Psoas muscle (tissue), 8 donors: ENCODE data around the gene SMYD3. TPM values are rescaled to one million over a fixed set of nuclear protein-coding genes. Genes with fewer than 3 reads are reported as not detected.

ENCODE experiments used
- ATAC-seq, 4 donors: fragments of 200-7000 bp; cut with Tn5 transposase; one replicate each; pipeline ENCODE4 v1.9.1; 2020; ENCODE audit warnings: moderate library complexity in 3 of 4, mild to moderate bottlenecking in 2 of 4
- DNase-seq, 2 donors: peaks; one replicate each; pipeline ENCODE4 v3.0.0-alpha.2; 2020
- H3K27ac ChIP-seq: fragments of 200-600 bp; one replicate; pipeline ENCODE4 v1.8.0; 2022
- H3K27me3 ChIP-seq, 3 donors: fragments of 200-600 bp in 1 of 3; one replicate each; pipeline versions ENCODE4 v1.6.1 to v1.8.0; 2013 to 2022; ENCODE audit warnings: low read length in 2 of 3, mild to moderate bottlenecking in 2 of 3, moderate library complexity in 1 of 3; ENCODE audit not compliant: insufficient read depth in 3 of 3
- H3K36me3 ChIP-seq, 2 donors: fragments of 200-600 bp in 1 of 2; one replicate each; pipeline versions ENCODE4 v1.6.1 to v1.8.0; 2013 to 2022; ENCODE audit warnings: low read depth in 1 of 2, mild to moderate bottlenecking in 1 of 2, moderate library complexity in 1 of 2; ENCODE audit not compliant: insufficient read depth in 1 of 2
- H3K4me1 ChIP-seq: fragments of 200-600 bp; one replicate; pipeline ENCODE4 v1.8.0; 2022
- H3K4me3 ChIP-seq: fragments of 200-600 bp; one replicate; pipeline ENCODE4 v1.8.0; 2022; ENCODE audit warnings: mild to moderate bottlenecking
- H3K9me3 ChIP-seq: fragments of 200-600 bp; one replicate; pipeline ENCODE4 v1.8.0; 2022
- WGBS, 3 donors: extraction: QIAGEN DNeasy Blood & Tissue Kit; methylation state at CpG; one replicate each; pipeline versions ENCODE4 v1.1.6 to v1.1.7; 2013; 5-methylcytosine and 5-hydroxymethylcytosine counted together
- intact Hi-C, 2 donors: fragments of 100-400 bp; cut with DNase I; formaldehyde crosslinking; loops; one replicate each; pipeline versions ENCODE4 v1.11.0 to v1.14.2; 2022
- polyA plus RNA-seq, 3 donors: library from polyadenylated mRNA; stranded (reverse); fragments of 200-250 nt; gene quantifications; one replicate each; pipeline ENCODE4 v1.2.3, GENCODE V29; 2013
- total RNA-seq, 4 donors: library from RNA; stranded (reverse); fragmentation: NEBNext Ultra II Directional in 2 of 4; extraction: Animal tissue kit (Norgen Biotek cat#: 25700) in 2 of 4; gene quantifications; one replicate each; pipeline versions ENCODE4 v1.2.1 to v1.2.4, GENCODE V29; 2021 to 2023
- TF ChIP-seq, protein P1 (sequence below): fragments of 200-600 bp; IDR thresholded peaks from one replicate; pipeline ENCODE4 v1.8.0; 2022; ENCODE audit warnings: antibody characterized with exemption
- donor health status: healthy with polysubstance abuse.
- donor health status: DM: no; HTN: no; CAD: no; lungs with moderate emphysema.
- donor health status: Bipolar disorder and iron deficiency.
- donor health status: healthy.
- donor health status: DM: yes; HTN: yes; CAD: no.
- donor health status: DM: no; HTN: no; CAD: no.
- donor health status: DM: no; HTN: no; CAD: no.
- donor health status: DM: yes; HTN: yes; CAD: no.

SMYD3 gene
- total and polyA plus RNA-seq, 7 donors, result 2.9 to 6.4 (median 4.9) TPM

DNA sequence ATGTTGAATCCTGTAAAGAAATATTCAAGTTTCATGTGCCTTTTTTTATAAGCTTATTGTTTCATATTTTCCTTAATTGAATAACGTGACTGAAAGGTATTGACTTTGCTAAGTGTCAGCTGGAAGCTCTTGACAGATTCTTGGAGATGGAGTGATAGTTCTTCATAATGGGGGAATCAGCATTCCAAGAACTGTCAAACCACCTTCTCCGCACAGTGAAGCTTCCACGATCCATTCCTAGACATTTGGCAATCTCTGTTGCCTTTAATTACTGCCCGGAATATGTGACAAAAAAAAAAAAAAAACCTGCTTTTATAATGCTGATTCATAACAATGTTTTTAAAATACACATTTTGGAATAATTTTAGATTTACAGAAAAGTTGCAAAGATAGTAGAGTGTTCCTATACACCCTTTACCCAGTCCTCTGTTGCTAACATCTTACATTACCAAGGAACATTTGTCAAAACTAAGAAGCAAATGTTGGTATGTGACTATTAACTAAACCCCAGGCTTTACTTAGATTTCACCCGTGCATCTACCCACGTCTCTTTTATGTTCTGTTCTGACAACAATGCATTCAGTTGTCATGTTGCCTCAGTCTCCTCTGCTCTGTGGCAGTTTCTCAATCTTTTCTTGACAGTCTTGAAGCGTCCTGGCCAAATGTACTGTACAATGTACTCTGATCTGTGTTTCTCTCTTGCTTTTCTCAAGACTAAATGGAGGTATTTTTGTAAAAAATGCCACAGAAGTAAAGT, 674.1 kb downstream of the SMYD3 start:
- H3K27ac ChIP-seq, result no peak overlapping the region
- DNase-seq (no peak), ATAC-seq (no peak)
- H3K4me1 ChIP-seq, result no peaks in the 10 kb centered on the region
- no peak overlapping the region for H3K4me3 ChIP-seq
- intact Hi-C loops, result no loop called here
- TF ChIP-seq, protein P1, sequence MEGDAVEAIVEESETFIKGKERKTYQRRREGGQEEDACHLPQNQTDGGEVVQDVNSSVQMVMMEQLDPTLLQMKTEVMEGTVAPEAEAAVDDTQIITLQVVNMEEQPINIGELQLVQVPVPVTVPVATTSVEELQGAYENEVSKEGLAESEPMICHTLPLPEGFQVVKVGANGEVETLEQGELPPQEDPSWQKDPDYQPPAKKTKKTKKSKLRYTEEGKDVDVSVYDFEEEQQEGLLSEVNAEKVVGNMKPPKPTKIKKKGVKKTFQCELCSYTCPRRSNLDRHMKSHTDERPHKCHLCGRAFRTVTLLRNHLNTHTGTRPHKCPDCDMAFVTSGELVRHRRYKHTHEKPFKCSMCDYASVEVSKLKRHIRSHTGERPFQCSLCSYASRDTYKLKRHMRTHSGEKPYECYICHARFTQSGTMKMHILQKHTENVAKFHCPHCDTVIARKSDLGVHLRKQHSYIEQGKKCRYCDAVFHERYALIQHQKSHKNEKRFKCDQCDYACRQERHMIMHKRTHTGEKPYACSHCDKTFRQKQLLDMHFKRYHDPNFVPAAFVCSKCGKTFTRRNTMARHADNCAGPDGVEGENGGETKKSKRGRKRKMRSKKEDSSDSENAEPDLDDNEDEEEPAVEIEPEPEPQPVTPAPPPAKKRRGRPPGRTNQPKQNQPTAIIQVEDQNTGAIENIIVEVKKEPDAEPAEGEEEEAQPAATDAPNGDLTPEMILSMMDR, result no peak
- H3K27me3 ChIP-seq, result no peaks in the 10 kb centered on the region
- 83 to 85% (median 84%) methylated on average over 7 of the region's 7 CpGs for WGBS, 3 donors
- no peaks in the 10 kb centered on the region for H3K9me3 ChIP-seq
- H3K36me3 ChIP-seq, result no peaks in the 10 kb centered on the region

DNA sequence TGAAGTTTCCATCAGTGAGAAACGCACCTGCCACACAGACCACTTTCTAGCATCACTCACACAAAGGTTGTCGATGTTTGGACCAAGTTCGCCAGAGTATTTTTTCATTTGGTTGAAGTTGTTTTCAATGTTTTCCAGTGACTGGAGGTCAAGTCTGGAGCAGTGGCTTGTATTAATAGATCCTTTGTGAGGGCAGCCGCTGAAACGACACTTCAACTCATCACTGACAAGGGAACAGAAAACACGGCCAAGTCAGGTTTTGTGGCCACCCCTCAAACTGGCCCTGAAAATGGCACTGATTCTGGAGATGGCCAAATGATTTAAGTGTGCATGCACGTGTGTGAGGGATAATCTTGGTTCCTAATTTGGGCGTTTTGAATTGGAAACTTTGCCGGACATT, 675.6 kb downstream of the SMYD3 start:
- no peak for ATAC-seq
- no peaks in the 10 kb centered on the region for H3K9me3 ChIP-seq
- no peaks in the 10 kb centered on the region for H3K4me1 ChIP-seq
- H3K27me3 ChIP-seq, result no peaks in the 10 kb centered on the region
- DNase-seq, result no peak
- no peaks in the 10 kb centered on the region for H3K36me3 ChIP-seq
- intact Hi-C loops, result no loop called here
- no peak overlapping the region for H3K4me3 ChIP-seq
- no peak overlapping the region for H3K27ac ChIP-seq
- TF ChIP-seq, protein P1, result no peak
- 82 to 91% (median 87%) methylated on average over 9 of the region's 9 CpGs for WGBS, 3 donors

DNA sequence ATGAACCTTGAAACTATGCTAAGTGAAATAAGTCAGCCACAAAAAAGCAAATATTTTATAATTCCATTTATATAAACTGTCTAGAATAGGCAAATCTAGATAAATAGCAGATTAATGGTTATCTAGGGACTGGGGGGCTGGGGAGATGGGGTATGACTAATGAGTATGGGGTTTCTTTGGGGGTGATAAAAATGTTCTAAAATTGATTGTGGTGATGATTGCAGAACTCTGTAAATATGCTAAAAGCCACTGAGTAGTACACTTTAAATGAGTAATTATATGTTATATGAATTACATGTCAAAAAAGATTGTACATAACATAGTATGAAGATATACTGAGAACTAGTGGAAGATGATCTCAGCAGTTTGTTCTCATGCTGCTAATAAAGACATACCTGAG, 677.3 kb downstream of the SMYD3 start:
- DNase-seq, result no peak
- no peak for ATAC-seq
- intact Hi-C loops, result no loop called here
- no peaks in the 10 kb centered on the region for H3K4me1 ChIP-seq
- H3K4me3 ChIP-seq, result no peak overlapping the region
- no peaks in the 10 kb centered on the region for H3K9me3 ChIP-seq
- H3K27ac ChIP-seq, result no peak overlapping the region
- no peaks in the 10 kb centered on the region for H3K36me3 ChIP-seq
- TF ChIP-seq, protein P1, result no peak
- H3K27me3 ChIP-seq, result no peaks in the 10 kb centered on the region

DNA sequence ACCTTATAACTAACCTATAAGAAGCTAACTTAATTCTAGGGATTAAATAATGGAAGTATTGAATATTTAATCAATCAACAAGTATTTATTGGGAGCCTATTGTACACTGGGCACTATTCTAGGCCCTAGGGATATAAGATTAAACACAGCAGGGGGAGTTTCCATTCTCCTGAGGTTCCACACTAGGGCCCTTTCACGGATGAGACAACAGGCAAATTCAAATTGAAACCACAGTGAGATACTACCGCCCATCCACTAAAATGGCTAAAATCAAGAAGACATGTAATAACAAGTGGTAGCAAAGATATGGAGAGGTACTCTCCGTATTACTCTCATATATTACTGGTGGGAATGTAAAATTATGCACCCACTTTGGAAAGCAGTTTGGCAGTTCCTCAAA, 677.9 kb downstream of the SMYD3 start:
- ATAC-seq, result no peak
- TF ChIP-seq, protein P1, result no peak
- WGBS, 3 donors, result 89 to 90% (median 90%) methylated on average over 3 of the region's 3 CpGs
- Histone ChIP-seq H3K4me1 (no peaks in the 10 kb centered on the region), H3K9me3 (no peaks in the 10 kb centered on the region), H3K36me3 (no peaks in the 10 kb centered on the region), H3K27me3 (no peaks in the 10 kb centered on the region), H3K4me3 (no peak overlapping the region), H3K27ac (no peak overlapping the region)
- no peak for DNase-seq
- intact Hi-C loops, result no loop called here

DNA sequence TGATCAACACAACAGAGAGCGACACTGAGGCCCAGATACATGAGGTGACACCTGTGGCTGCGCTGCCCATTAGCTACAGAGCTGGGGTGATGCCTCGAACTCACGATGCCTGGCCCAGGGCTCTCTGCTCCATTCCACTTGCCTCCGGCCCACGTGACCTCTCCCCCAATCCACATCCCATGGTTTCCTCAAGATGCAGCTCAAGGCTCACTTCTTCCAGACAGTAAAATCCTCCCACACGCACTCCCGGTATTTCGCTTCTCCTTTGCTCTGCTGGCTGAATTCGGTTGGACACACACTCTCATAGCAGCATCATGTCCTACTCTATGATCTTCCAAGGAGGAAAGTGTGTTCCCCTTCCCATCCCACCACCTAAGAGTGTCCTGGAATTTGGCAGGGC, 679.8 kb downstream of the SMYD3 start:
- intact Hi-C loops, result no loop called here

More for the DNA sequence above, 679.8 kb downstream of the SMYD3 start:
- DNase-seq, result no peak
- Histone ChIP-seq H3K27ac (no peak overlapping the region), H3K9me3 (no peaks in the 10 kb centered on the region), H3K4me1 (no peaks in the 10 kb centered on the region), H3K27me3 (peaks cover 0 to 2% (median 0%) of the 10 kb centered on the region in 3 donors), H3K4me3 (no peak overlapping the region), H3K36me3 (no peaks in the 10 kb centered on the region)
- WGBS, 3 donors, result 93 to 96% (median 95%) methylated on average over 10 of the region's 10 CpGs
- no peak for ATAC-seq
- TF ChIP-seq, protein P1, result no peak
